Measurements from ENCODE around the gene BPIFA1.

- TF ChIP-seq, protein P1, sequence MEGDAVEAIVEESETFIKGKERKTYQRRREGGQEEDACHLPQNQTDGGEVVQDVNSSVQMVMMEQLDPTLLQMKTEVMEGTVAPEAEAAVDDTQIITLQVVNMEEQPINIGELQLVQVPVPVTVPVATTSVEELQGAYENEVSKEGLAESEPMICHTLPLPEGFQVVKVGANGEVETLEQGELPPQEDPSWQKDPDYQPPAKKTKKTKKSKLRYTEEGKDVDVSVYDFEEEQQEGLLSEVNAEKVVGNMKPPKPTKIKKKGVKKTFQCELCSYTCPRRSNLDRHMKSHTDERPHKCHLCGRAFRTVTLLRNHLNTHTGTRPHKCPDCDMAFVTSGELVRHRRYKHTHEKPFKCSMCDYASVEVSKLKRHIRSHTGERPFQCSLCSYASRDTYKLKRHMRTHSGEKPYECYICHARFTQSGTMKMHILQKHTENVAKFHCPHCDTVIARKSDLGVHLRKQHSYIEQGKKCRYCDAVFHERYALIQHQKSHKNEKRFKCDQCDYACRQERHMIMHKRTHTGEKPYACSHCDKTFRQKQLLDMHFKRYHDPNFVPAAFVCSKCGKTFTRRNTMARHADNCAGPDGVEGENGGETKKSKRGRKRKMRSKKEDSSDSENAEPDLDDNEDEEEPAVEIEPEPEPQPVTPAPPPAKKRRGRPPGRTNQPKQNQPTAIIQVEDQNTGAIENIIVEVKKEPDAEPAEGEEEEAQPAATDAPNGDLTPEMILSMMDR (IDR thresholded peaks at IDR 0.05), result no peak
- TF ChIP-seq POLR2AphosphoS5 (IDR thresholded peaks at IDR 0.05; ENCODE audit: insufficient read depth in 1 of 2, low read depth in 1 of 2) (no peak), POLR2A (IDR thresholded peaks at IDR 0.05) (no peak)
These were observed 26.9 kb downstream of the BPIFA1 start for GRCh38 chr20:33262658-33263065.

All from vagina (tissue), 2 donors.